Kidney epithelial cell (primary cell): ENCODE measurements around the gene KCNJ13. TPM values are rescaled to one million over a fixed set of nuclear protein-coding genes. Genes with fewer than 3 reads are reported as not detected.

ENCODE experiments used
- DNase-seq: peaks from one replicate; pipeline ENCODE4 v3.0.0-alpha.2; 2010; ENCODE audit warnings: low read depth
- H3K27me3 ChIP-seq: 2 replicates; pipeline ENCODE4 v1.6.0; 2011; ENCODE audit warnings: low read length; ENCODE audit not compliant: control insufficient read depth, insufficient read depth
- H3K36me3 ChIP-seq: 2 replicates; pipeline ENCODE4 v1.5.1; 2011; ENCODE audit warnings: low read length; ENCODE audit not compliant: control insufficient read depth, insufficient read depth
- H3K4me3 ChIP-seq: 2 replicates; pipeline ENCODE4 v1.5.1; 2011; ENCODE audit warnings: low read depth, mild to moderate bottlenecking, control low read depth, low read length
- total RNA-seq: library from RNA; depleted of rRNA; stranded (reverse); fragments of >200 nt; gene quantifications from 2 replicates; pipeline ENCODE4 v1.2.3, GENCODE V29; 2015
- TF ChIP-seq, protein P1 (sequence below): IDR thresholded peaks from 2 replicates; pipeline ENCODE4 v1.5.1; 2011; ENCODE audit warnings: mild to moderate bottlenecking, moderate library complexity, low read length, control low read depth, inconsistent platforms; ENCODE audit not compliant: insufficient read depth, poor library complexity, severe bottlenecking

Gene KCNJ13
- total RNA-seq, 1 donor from 2014 or later, result not detected

DNA sequence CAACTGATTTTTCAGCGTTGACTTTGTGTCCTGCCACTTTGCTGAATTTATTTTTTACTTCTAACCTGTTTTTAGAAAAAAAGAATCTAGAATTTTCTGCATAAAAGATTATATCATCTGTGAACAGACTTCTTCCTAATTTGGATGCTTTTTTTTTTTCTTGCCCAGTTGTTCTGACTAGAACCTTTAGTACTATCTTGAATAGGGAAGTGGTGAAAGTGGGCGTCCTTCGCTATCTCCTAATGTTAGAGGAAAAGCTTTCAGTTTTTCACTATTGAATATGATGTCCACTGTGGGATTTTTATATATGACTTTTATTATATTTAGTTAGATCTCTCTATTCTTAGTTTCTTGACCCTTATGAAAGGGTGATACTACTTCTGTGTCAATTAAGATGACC lies 25.7 kb upstream of the KCNJ13 start:
- DNase-seq, result no peak
- TF ChIP-seq, protein P1, sequence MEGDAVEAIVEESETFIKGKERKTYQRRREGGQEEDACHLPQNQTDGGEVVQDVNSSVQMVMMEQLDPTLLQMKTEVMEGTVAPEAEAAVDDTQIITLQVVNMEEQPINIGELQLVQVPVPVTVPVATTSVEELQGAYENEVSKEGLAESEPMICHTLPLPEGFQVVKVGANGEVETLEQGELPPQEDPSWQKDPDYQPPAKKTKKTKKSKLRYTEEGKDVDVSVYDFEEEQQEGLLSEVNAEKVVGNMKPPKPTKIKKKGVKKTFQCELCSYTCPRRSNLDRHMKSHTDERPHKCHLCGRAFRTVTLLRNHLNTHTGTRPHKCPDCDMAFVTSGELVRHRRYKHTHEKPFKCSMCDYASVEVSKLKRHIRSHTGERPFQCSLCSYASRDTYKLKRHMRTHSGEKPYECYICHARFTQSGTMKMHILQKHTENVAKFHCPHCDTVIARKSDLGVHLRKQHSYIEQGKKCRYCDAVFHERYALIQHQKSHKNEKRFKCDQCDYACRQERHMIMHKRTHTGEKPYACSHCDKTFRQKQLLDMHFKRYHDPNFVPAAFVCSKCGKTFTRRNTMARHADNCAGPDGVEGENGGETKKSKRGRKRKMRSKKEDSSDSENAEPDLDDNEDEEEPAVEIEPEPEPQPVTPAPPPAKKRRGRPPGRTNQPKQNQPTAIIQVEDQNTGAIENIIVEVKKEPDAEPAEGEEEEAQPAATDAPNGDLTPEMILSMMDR, result no peak
- no peaks in the 10 kb centered on the region for H3K36me3 ChIP-seq
- no peaks in the 10 kb centered on the region for H3K27me3 ChIP-seq
- no peak overlapping the region for H3K4me3 ChIP-seq

DNA sequence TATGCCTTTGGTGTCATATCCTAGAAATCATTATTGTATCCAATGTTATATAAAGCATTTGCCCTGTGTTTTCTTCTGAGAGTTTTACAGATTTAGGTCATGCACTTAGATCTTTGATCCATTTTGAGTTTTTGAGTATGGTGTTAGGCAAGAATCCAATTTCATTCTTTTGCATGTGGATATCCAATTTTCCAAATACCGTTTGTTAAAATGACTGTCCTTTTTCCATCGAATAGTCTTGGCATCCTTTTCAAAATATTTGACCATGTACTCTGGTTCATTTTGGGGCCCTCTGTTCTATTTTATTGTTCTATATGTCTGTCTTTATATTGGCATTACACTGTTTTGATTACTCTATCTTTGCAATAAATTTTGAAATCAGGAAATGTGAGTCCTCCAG lies 23.8 kb upstream of the KCNJ13 start:
- no peak overlapping the region for H3K4me3 ChIP-seq
- no peaks in the 10 kb centered on the region for H3K36me3 ChIP-seq
- TF ChIP-seq, protein P1, result no peak
- H3K27me3 ChIP-seq, result no peaks in the 10 kb centered on the region
- no peak for DNase-seq

DNA sequence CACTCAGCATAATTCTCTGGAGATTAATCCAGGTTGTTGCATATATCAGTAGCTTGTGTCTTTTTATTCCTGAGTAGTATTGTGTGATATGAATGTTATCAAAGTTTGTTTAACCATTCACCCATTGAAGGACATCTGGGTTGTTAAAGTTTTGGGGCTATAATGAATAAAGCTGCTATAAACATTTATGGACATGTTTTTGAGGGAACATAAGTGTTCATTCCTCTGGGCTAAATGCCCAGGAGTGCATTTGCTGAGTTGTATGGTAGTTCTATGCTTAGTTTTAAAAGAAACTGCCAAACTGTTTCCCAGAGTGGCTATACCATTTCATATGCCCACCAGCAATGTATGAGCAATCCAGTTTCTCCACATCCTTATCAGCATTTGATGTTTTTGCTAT lies 21.8 kb upstream of the KCNJ13 start:
- Histone ChIP-seq H3K27me3 (no peaks in the 10 kb centered on the region), H3K4me3 (no peak overlapping the region), H3K36me3 (no peaks in the 10 kb centered on the region)
- TF ChIP-seq, protein P1, result no peak
- DNase-seq, result no peak

DNA sequence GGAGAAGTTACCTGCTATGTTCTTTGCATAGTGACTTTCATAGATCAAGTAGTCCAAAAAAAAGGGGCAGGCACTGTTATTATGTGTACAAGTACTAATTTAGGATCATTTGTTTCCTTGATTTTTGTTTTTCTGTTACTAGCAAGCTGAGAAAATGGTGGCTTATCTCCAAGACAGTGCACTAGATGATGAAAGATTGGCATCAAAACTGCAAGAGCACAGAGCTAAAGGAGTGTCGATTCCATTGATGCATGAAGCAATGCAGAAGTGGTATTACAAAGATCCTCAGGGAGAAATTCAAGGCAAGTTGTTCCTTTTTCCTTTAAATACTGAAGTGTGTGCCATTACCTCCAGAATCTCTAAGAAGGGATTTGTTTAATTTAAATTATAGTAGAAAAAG lies 19.6 kb upstream of the KCNJ13 start:
- no peak for DNase-seq
- TF ChIP-seq, protein P1, result no peak
- no peaks in the 10 kb centered on the region for H3K27me3 ChIP-seq
- peaks cover 2% of the 10 kb centered on the region for H3K36me3 ChIP-seq
- no peak overlapping the region for H3K4me3 ChIP-seq

DNA sequence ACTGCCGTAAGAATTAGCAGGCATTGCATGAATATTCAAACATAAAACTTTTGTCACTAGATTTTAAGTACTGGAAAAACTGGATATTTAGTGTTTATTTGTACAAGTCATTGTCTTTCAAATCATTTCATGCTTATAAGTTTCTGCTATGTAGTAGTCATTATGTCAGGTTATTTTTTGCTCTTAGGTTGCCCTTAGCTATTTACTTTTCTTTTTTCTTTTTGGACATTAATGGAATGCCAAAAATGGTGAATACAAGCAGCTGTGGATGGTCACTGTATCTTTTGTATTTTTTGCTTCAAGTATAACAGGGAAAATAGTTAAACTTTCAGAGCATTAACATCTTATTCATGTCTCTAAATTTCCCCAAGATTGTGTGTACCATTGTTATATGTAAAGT lies 18.6 kb upstream of the KCNJ13 start:
- Histone ChIP-seq H3K36me3 (peaks cover 2% of the 10 kb centered on the region), H3K4me3 (no peak overlapping the region), H3K27me3 (no peaks in the 10 kb centered on the region)
- TF ChIP-seq, protein P1, result no peak
- no peak for DNase-seq

DNA sequence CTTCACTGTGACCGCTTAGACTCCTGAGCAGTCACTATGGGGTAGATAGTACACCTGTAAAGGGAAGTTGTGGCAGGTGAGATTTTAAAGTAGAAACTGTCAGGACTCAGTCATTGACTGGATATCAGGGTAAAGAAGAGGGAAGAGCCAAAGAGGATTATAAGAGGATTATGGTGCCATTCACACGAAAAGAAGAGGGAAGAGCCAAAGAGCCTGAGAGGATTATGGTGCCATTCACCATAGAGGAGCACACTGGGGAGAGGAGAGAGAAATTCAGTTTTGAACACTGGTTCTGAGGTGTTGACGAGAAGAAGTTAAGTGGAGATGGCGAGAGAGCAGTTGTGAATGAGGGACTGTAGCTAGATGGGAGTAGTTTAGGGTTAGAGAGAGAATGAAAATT lies 16.9 kb upstream of the KCNJ13 start:
- DNase-seq, result no peak
- H3K4me3 ChIP-seq, result no peak overlapping the region
- H3K36me3 ChIP-seq, result peaks cover 2% of the 10 kb centered on the region
- TF ChIP-seq, protein P1, result no peak
- no peaks in the 10 kb centered on the region for H3K27me3 ChIP-seq
